Stimulated activated CD4-positive, alpha-beta T cell treated with anti-CD3 and anti-CD28 coated beads, Interleukin-12 subunit alpha, Interleukin-12 subunit beta, amount 100 ng/mL, for 24 hours (primary cell): ENCODE measurements around the gene WFDC1.

Source experiments
- DNase-seq, 2 experiments: peaks; one replicate each; pipeline ENCODE4 v3.0.0-alpha.2; 2020; ENCODE audit warnings: low read depth in 2 of 2

WFDC1 gene

GRCh38 chr16:84302111-84302954 is 7.7 kb downstream of the WFDC1 start:
- DNase-seq, result no peak

- DNase-seq, result no peak
These were observed 8.3 kb downstream of the WFDC1 start for GRCh38 chr16:84303023-84303422.

GRCh38 chr16:84303516-84303915 is 8.8 kb downstream of the WFDC1 start:
- DNase-seq, result no peak

- no peak for DNase-seq
These were observed 11.9 kb downstream of the WFDC1 start for GRCh38 chr16:84306564-84306963.

- no peak for DNase-seq
These were observed 12.7 kb downstream of the WFDC1 start for GRCh38 chr16:84307209-84307954.

- peak in 1 of 2 experiments; percentile 8 for DNase-seq
These were observed 13.4 kb downstream of the WFDC1 start for GRCh38 chr16:84308120-84308519.

- no peak for DNase-seq
These were observed 16.0 kb downstream of the WFDC1 start for GRCh38 chr16:84310642-84311041.

- DNase-seq, result no peak
These were observed 18.2 kb downstream of the WFDC1 start for GRCh38 chr16:84312783-84313382.

- DNase-seq, result no peak
These were observed 19.2 kb downstream of the WFDC1 start for GRCh38 chr16:84313921-84314320.

- no peak for DNase-seq
These were observed 19.7 kb downstream of the WFDC1 start for GRCh38 chr16:84314373-84314772.

GRCh38 chr16:84314814-84315213 is 20.1 kb downstream of the WFDC1 start:
- no peak for DNase-seq

- DNase-seq, result no peak
These were observed 20.7 kb downstream of the WFDC1 start for GRCh38 chr16:84315422-84315821.

GRCh38 chr16:84318091-84318975 is 23.7 kb downstream of the WFDC1 start:
- no peak for DNase-seq

- DNase-seq, result no peak
These were observed 24.6 kb downstream of the WFDC1 start for GRCh38 chr16:84319146-84319760.

GRCh38 chr16:84320511-84320910 is 25.8 kb downstream of the WFDC1 start:
- no peak for DNase-seq

GRCh38 chr16:84321932-84322331 is 27.3 kb downstream of the WFDC1 start:
- DNase-seq, result no peak

- DNase-seq, result no peak
These were observed 28.1 kb downstream of the WFDC1 start for GRCh38 chr16:84322749-84323148.

- no peak for DNase-seq
These were observed 28.9 kb downstream of the WFDC1 start for GRCh38 chr16:84323606-84324005.

- DNase-seq, result no peak
These were observed 30.0 kb downstream of the WFDC1 start for GRCh38 chr16:84324434-84325262.

- DNase-seq, result no peak
These were observed 31.9 kb downstream of the WFDC1 start for GRCh38 chr16:84326545-84326944.
